ENCODE results near the gene SP4.

The SP4 gene

DNA sequence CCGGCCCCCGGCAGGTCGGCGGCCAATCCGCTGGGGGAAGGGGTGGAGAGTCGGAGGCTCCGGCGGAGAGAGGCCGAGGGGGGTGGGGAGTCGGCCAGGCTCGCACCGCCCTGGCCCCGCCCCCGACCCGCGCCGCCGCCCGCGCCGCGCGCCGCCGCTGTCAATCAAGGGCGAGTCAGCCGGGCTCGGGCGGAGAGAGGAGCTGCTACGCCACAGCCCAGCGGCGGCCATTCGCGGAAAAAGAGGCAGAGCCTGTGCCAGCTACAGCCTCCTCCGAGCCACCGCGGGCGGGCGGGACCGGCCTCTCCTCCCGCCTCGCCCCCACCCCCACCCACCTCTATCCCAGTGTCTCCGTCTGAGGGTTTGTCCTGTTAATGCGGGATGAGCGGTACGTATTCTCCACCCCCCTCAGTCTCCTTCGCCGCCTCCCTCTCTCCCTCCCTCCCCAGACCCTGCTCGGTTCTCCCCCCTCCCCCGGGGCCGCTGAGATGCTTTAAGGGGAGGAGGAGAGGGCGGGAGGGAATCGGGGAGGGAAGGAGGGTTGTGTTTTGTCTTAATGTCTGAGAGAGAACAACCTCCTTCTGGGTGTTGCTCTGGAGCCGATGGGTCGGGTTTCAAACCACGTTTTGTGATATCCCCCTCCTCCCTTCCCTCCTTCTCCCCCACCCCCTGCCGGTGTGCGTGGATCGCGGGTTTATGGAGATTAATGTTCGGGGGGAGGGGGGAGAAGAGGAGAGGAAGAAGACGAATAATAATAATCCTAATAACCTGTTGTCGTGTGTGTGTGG is at the start of gene SP4:
Gene SP4 (plus strand): TSS at position 213 of the 788 bp plus-strand sequence. CDS start 169 bp downstream, at position 382.
- peak; percentile 100 for DNase-seq

GRCh38 chr7:21383227-21384220 is 44.4 kb upstream of the SP4 start:
- DNase-seq: no peak

GRCh38 chr7:21393937-21394336 is 33.9 kb upstream of the SP4 start:
- no peak for DNase-seq

- no peak for DNase-seq
Observed at GRCh38 chr7:21401944-21402343, 25.9 kb upstream of the SP4 start.

DNA sequence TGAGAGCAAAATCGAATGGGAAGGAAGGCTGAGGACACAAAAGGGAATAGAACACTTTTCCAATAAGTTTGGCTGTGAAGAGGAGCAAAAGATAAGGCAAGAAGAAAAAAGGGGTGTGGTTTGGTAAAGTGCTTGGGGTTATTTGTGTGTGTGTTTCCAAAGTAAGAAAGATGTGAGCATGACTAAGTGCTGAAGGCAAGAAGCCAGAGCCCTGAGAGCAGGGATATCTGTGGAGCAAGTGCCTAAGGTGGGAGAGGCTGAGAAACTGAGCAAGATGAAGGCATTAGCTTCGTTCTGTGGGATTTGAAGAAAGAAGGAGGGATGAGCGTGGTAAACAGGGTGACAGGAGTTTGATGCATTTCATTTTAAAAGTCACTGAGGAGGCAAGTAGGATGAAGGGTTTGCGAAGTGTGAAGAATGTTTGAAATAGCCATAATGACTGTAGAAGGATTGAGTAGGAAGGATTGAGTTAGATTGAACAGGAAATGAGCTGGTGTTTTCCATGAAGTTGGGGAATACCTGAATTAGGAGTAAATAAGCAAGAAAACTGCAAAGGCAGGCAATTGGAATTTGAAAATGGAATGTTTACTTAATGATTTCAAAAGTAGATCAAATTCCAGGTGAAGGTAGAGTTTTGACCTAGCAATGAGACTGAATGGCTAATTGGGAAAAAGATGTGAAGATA is 19.9 kb upstream of the SP4 start:
- no peak for DNase-seq

DNA sequence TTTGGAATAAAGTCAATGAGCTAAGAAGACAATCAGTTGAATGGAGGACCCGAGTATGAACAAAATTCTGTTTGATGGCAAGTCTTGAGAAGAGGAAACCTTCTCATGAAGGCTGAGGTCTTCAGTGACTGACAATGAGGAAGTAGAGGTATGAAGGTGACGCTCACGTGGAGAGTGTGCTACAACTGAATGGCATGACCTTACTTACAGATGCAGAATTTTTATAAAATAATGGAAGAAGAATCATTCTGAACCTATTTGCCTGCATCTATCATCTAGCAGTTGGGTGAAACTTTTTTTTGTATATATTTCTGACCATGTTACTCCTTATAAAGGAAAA is 19.4 kb upstream of the SP4 start:
- no peak for DNase-seq

DNA sequence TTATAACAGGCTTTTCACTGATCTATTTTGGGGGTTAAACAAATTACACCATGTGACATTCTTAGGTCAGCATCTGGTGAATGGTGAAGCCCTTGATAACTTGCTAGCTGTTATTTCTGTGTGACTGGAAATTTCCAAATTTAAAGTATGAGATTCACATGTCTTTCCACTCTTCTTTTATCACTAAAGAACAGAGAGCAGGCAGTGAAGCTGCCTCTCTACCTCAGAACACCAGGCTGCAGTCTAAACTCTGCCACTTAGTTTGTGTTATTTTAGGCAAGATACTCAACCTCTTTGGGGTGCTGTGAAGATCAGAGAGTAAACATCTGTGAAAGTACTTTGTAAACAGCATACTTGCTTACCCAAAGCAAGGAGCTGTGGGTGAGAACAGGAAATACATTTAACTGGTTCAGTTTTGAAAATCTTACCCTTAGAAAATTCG is 15.5 kb upstream of the SP4 start:
- no peak for DNase-seq

DNA sequence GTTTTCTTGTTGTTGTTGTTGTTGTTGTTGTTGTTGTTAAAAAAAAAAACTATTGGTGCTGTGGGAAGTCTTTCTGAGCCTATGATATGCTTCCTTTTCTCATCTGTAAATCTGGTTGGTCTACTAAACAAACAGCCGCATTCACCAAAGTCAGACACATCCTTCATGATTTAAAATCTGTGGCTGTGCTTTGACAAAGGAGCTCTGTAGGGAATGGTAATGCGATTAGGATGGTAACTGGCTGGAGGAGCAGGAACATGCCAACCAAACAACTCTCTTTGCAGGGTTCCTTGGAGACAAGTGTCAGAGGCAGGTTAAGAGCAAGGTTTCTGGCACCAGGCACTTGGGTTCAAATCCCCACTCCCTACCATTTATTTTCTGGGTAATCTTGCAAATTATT is 14.9 kb upstream of the SP4 start:
- peak; percentile 23 for DNase-seq

- DNase-seq: no peak
Observed at GRCh38 chr7:21413502-21413901, 14.4 kb upstream of the SP4 start.

GRCh38 chr7:21414795-21415393 is 13.0 kb upstream of the SP4 start:
- DNase-seq: no peak

GRCh38 chr7:21417647-21418046 is 10.2 kb upstream of the SP4 start:
- DNase-seq: peak; percentile 63

DNA sequence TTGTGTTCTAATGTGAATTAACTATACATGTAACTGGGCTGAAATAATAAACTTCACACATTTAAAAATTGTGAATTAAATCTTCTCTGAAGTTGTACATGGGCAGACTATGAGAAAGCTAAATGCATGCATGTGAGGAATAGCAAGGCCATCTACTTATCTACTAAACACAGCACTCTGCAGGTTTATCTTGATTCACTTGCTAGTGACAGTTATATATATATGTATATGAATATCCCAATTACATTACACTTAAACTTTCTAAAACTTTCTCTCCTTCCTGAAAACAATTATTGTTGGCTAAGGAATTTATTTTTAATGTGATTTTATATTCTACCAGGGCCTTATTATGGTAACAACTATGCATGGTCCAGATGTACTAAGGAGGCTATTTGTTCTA is 5.1 kb upstream of the SP4 start:
- DNase-seq: no peak

DNA sequence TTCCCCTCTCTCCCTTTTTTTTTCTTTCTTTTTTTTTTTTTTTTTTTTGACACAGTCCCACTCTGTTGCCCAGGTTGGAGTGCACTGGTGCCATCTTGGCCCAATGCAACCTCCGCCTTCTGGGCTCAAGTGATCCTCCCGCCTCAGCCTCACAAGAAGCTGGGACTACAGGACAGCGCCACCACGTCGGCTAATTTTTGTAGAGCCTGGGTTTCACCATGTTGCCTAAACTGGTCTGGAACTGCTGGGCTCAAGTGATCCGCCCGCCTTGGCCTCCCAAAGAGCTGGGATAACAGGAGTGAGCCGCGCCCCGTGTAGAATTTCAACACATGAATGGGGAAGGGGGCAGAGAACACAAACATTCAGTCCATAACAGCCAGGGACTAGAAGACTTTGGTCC is 2.6 kb upstream of the SP4 start:
- no peak for DNase-seq

DNA sequence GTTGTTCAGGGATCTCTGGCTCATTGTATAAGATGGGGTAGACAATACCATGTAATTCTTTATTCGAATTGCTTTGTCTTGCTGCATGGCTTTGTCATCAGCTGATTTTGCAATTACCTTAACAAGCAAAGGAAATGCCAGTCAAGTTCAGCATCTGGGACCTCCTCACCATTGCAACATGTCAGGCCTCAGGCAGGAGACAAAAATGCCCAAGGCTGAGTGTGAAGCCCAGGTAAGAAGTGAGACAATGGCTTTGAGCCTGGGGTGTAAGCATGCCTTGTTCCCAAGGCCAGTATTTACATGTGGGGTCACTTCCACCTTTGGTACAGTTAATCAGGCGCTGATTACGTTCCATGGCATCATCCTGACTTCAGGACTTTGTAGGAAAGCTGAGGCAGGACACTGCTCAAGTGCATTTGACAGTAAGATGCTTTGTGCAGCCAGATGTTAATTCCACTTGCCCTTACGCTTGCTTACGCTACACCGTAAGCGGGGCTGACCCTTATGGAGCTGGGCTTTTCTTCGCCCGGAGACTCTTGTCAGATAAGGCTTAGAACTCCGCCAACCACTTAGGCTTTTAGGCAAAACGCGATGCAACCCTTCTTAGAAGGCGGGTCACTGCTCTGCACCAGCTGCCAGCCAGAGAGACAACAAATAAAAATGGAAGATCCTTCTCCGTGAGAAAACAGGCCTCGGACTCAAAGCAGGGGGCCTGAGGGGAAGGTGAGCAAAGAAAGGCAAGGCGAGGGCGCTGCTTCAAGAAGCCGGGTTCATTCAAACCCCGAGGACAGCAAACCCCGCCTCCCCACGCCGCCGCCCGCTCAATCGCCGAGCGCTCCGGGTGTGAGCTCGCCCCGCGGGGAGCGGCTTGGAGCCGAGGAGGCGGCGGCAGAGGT is 1.3 kb upstream of the SP4 start:
- peak; percentile 71 for DNase-seq

DNA sequence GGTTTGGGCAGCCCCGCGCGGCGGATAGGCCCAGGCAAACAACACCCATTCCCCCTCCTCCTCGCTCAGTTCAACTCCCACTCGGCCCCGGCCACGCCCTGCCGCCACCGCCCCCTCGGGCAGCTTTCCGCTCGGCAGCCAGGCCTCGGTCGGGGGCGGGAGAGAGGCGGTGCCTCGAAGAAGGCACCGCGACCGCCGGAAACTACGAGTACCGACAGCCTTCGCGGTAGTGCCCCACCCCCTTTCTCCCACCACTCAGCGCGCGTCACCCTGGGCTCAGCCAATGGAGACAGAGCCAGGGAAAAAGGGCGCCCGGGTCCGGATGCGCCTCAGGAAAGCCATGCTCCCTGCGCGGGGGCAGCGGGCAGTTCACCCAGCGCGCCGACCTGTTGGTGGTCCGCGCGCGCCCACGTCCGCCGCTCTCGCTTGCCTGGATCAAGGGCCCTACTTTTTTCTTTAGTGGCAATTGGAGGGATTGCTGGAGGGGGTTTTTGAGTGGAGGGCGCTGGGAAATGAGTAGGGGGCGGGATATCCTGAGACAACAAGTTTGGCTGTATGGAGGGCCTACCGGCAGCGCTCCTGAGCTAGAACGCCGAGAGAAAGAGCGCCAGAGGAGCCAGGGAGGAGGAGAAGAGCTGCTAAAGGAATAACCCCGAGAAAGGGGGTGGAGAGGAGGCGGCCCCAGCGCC is 557 bp upstream of the SP4 start:
- peak; percentile 100 for DNase-seq

DNA sequence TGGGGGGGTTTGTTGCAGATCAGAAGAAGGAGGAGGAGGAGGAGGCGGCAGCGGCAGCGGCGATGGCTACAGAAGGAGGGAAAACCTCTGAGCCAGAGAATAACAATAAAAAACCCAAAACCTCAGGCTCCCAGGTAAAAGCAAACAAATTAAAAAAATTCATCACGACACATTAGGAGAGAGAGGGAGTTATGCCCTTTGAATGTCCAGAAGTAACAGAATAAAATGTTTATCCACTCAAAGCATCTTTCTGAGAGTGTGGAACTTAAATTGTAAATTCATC is 717 bp downstream of the SP4 start:
- no peak for DNase-seq

GRCh38 chr7:21429021-21429420 is 1.1 kb downstream of the SP4 start:
- peak; percentile 47 for DNase-seq

GRCh38 chr7:21429786-21430574 is 2.1 kb downstream of the SP4 start:
- DNase-seq: peak; percentile 58

DNA sequence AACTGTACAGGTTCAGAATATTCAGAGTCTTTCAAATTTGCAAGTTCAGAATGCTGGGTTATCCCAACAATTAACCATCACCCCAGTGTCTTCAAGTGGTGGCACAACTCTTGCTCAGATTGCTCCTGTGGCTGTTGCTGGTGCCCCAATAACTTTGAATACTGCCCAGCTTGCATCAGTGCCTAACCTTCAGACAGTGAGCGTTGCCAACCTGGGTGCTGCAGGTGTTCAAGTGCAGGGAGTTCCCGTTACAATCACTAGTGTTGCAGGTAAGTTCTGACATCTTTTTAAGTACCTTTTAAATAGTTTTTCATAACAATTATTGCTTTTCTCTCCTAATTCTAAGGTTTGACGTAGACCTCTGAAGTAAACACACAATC is 2.7 kb downstream of the SP4 start:
- peak; percentile 52 for DNase-seq

DNA sequence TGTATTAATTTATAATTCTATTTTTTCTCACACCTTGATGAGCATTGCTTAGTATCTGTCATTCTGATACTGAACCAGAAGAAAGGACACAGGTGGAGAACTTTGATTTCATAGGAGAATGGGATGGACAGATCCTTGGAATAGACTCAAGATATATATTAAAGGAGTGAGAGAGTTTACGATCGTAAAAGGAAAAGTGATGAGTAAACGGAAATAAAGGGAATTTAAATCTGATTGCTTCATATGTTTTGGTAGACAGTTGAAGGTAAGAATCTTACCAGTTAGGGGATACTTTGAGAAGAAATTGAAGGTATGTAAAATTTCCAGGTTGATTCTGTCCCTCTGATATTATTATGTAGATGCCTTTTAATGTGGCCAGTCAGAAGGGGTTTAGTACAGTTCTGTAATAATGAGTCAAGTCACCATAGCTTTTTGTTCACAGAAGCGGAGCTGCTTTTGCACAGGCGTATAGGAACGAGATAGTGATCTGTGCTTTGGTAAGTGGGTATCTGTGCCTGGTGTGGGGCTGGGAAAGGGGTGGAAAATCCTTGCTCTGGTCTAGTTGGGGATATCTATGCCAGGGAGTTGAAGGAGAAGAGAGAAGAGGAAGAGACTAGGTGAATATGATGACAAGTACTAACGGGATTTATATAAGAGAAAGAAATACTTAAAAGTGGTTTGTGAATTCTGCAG is 15.4 kb downstream of the SP4 start:
- no peak for DNase-seq

All from NCI-H69 (cell line).